NCI-H345 treated with DMSO at 0.1 percent for 48 hours (cell line): ENCODE measurements around the gene IHH.

Experiments
- DNase-seq: peaks from one replicate; lab custom pipeline; 2025; ENCODE audit not compliant: unreplicated experiment; lab: John Stamatoyannopoulos, UW

IHH gene

GRCh38 chr2:219076253-219076652 is 15.5 kb upstream of the IHH start:
- DNase-seq = no peak

GRCh38 chr2:219073413-219074129 is 12.8 kb upstream of the IHH start:
- DNase-seq = peak; percentile 10

- no peak for DNase-seq
Measured at GRCh38 chr2:219072741-219073250, 12.1 kb upstream of the IHH start.

- DNase-seq = no peak
Measured at GRCh38 chr2:219071131-219071816, 10.6 kb upstream of the IHH start.

GRCh38 chr2:219065484-219065883 is 4.8 kb upstream of the IHH start:
- DNase-seq = no peak

GRCh38 chr2:219062081-219062480 is 1.4 kb upstream of the IHH start:
- no peak for DNase-seq

GRCh38 chr2:219059725-219060682 is 717 bp downstream of the IHH start:
- DNase-seq = no peak

- no peak for DNase-seq
Measured at GRCh38 chr2:219059375-219059724, 1.4 kb downstream of the IHH start.

GRCh38 chr2:219058541-219059374 is 2.0 kb downstream of the IHH start:
- DNase-seq = no peak

- DNase-seq = peak; percentile 80
Measured at GRCh38 chr2:219057709-219058540, 2.8 kb downstream of the IHH start.

GRCh38 chr2:219056896-219057708 is 3.6 kb downstream of the IHH start:
- no peak for DNase-seq

- no peak for DNase-seq
Measured at GRCh38 chr2:219056176-219056895, 4.4 kb downstream of the IHH start.

GRCh38 chr2:219054956-219055903 is 5.5 kb downstream of the IHH start:
- no peak for DNase-seq

GRCh38 chr2:219049282-219049681 is 11.4 kb downstream of the IHH start:
- DNase-seq = no peak

- DNase-seq = no peak
Measured at GRCh38 chr2:219045937-219046550, 14.7 kb downstream of the IHH start.

- no peak for DNase-seq
Measured at GRCh38 chr2:219042750-219043149, 18.0 kb downstream of the IHH start.

- DNase-seq = no peak
Measured at GRCh38 chr2:219042157-219042556, 18.6 kb downstream of the IHH start.
